HepG2 (cell line): ENCODE results near the gene SMYD2. TPM values are rescaled to one million over a fixed set of nuclear protein-coding genes. Genes with fewer than 3 reads are reported as not detected.

Experiments
- ATAC-seq: fragments of 200-7000 bp; cut with Tn5 transposase; 3 replicates; pipeline ENCODE4 v1.9.1; 2020; ENCODE audit warnings: mild to moderate bottlenecking, moderate library complexity
- BruUV-seq: library from RNA; stranded (reverse); fragments of 400-500 nt; replicated peaks from 2 replicates; lab custom pipeline; 2021; lab: Mats Ljungman, UMichigan
- CTCF ChIA-PET: fragments of 300-600 bp; formaldehyde crosslinking; extraction: SDS; loops from one replicate; lab custom pipeline; 2021; ENCODE audit warnings: low total read pairs, inconsistent platforms, low intra/inter-chr PET ratio; lab: Yijun Ruan, JAX
- POLR2A ChIA-PET: fragments of 350-600 bp; sonication (Branson Sonifier 250); formaldehyde crosslinking; loops from one replicate; lab custom pipeline; 2020; ENCODE audit warnings: antibody characterized with exemption, inconsistent platforms; lab: Yijun Ruan, JAX
- DNase-seq: peaks from one replicate; pipeline ENCODE4 v3.0.0-alpha.2; 2015; ENCODE audit warnings: low spot score
- FAIRE-seq: peaks from 3 replicates; lab custom pipeline; 2011; peaks lifted over from hg19 to GRCh38; lab: Jason Lieb, UNC
- H2AFZ ChIP-seq: one replicate; pipeline ENCODE4 v1.6.1; 2011; ENCODE audit warnings: low read length, inconsistent platforms
- H3K27ac ChIP-seq: fragments of 300-600 bp; 3 replicates; pipeline ENCODE4 v1.8.0; 2011; ENCODE audit warnings: mixed run types, mild to moderate bottlenecking, mixed read lengths, low read length, inconsistent platforms; ENCODE audit not compliant: insufficient read depth; ENCODE audit errors: extremely low read length
- H3K27me3 ChIP-seq, 2 experiments: fragments of 200-600 bp in 1 of 2; 2 replicates in 1 of 2; 3 replicates in 1 of 2; pipeline versions ENCODE4 v1.6.0 to v1.8.0; 2011; ENCODE audit warnings: low read length in 2 of 2, mild to moderate bottlenecking in 2 of 2, moderate library complexity in 2 of 2, inconsistent platforms in 1 of 2; ENCODE audit not compliant: insufficient read depth in 2 of 2, control insufficient read depth in 1 of 2
- H3K36me3 ChIP-seq, 2 experiments: fragments of 200-600 bp in 1 of 2; replicated peaks in 1 of 2; 2 replicates in 1 of 2; 3 replicates in 1 of 2; pipeline versions ENCODE4 v1.5.1 to v1.8.0; 2011; ENCODE audit warnings: low read length in 2 of 2, inconsistent platforms in 1 of 2; ENCODE audit not compliant: insufficient read depth in 2 of 2, control insufficient read depth in 1 of 2
- H3K4me1 ChIP-seq: 2 replicates; pipeline ENCODE4 v1.5.1; 2012; ENCODE audit warnings: low read length, inconsistent platforms; ENCODE audit not compliant: insufficient read depth
- H3K4me2 ChIP-seq: 2 replicates; pipeline ENCODE4 v1.6.0; 2011; ENCODE audit warnings: low read depth, low read length, inconsistent platforms
- H3K4me3 ChIP-seq, 3 experiments: fragments of 200-600 bp in 1 of 3; sonication (generic), shearing (Covaris generic) in 1 of 3; replicated peaks in 1 of 3; 2 replicates each; pipeline ENCODE4 v1.5.1; 2011 to 2016; ENCODE audit warnings: low read length in 3 of 3, inconsistent platforms in 2 of 3, low read depth in 2 of 3, mild to moderate bottlenecking in 2 of 3, control low read depth in 1 of 3, mixed read lengths in 1 of 3; ENCODE audit not compliant: insufficient read depth in 1 of 3
- H3K79me2 ChIP-seq: one replicate; pipeline ENCODE4 v1.6.1; 2011; ENCODE audit warnings: low read length, inconsistent platforms; ENCODE audit not compliant: insufficient read depth
- H3K9ac ChIP-seq: 2 replicates; pipeline ENCODE4 v1.6.0; 2011; ENCODE audit warnings: mild to moderate bottlenecking, low read depth, low read length, inconsistent platforms; ENCODE audit not compliant: insufficient read depth
- H3K9me3 ChIP-seq: 2 replicates; pipeline ENCODE4 v1.5.1; 2012; ENCODE audit warnings: mild to moderate bottlenecking, low read length
- H4K20me1 ChIP-seq: 2 replicates; pipeline ENCODE4 v1.6.0; 2011; ENCODE audit warnings: inconsistent platforms, mild to moderate bottlenecking, low read length, moderate library complexity; ENCODE audit not compliant: insufficient read depth
- CCDC6 ChIP-seq: sonication (generic); formaldehyde crosslinking; IDR thresholded peaks from 2 replicates; pipeline ENCODE4 v1.8.1; 2022; ENCODE audit warnings: mild to moderate bottlenecking, missing genetic modification reagents, moderate library complexity
- ERF ChIP-seq: IDR thresholded peaks from 2 replicates; pipeline ENCODE4 v1.6.1; 2018; ENCODE audit warnings: missing biosample characterization, missing genetic modification reagents
- NCOA1 ChIP-seq: sonication (generic); formaldehyde crosslinking; IDR thresholded peaks from 2 replicates; pipeline ENCODE4 v1.9.0; 2021; ENCODE audit warnings: missing genetic modification reagents
- PHF21A ChIP-seq: sonication (generic); formaldehyde crosslinking; IDR thresholded peaks from 2 replicates; pipeline ENCODE4 v1.5.0; 2020; ENCODE audit warnings: mild to moderate bottlenecking, missing genetic modification reagents
- RNF2 ChIP-seq: fragments of 450-650 bp; conservative IDR thresholded peaks from 2 replicates; pipeline ENCODE4 v1.6.1; 2016; ENCODE audit warnings: low read depth
- TBX3 ChIP-seq: fragments of 450-650 bp; IDR thresholded peaks from 2 replicates; pipeline ENCODE4 v1.6.1; 2017; ENCODE audit warnings: antibody characterized with exemption, mild to moderate bottlenecking, inconsistent platforms, borderline replicate concordance
- YEATS2 ChIP-seq: sonication (generic); formaldehyde crosslinking; IDR thresholded peaks from 2 replicates; pipeline ENCODE4 v1.4.0; 2020; ENCODE audit warnings: missing genetic modification reagents, borderline replicate concordance
- ZNF124 ChIP-seq: sonication (generic); formaldehyde crosslinking; IDR thresholded peaks from 2 replicates; pipeline ENCODE4 v1.4.0; 2020; ENCODE audit warnings: missing genetic modification reagents
- ZNF841 ChIP-seq: sonication (generic); formaldehyde crosslinking; IDR thresholded peaks from 2 replicates; pipeline ENCODE4 v1.8.1; 2023; ENCODE audit warnings: missing genetic modification reagents, borderline replicate concordance
- ZSCAN12 ChIP-seq: sonication (generic); formaldehyde crosslinking; IDR thresholded peaks from 2 replicates; pipeline ENCODE4 v1.9.0; 2021; ENCODE audit warnings: mild to moderate bottlenecking, missing genetic modification reagents
- in situ Hi-C: cut with HindIII; loops from 2 replicates; pipeline ENCODE4 v1.10.0; 2017; ENCODE audit warnings: low pct_unique_long_range_greater_than_20kb; ENCODE audit not compliant: extremely low pct_ligation_motif_present
- intact Hi-C: fragments of 100-400 bp; cut with micrococcal nuclease; formaldehyde crosslinking; loops from one replicate; pipeline ENCODE4 v1.10.0; 2022; ENCODE audit not compliant: unreplicated experiment
- polyA plus RNA-seq, 8 experiments: library from polyadenylated mRNA; depleted of rRNA in 3 of 8; stranded (reverse) in 7 of 8; unstranded in 1 of 8; fragments of >200 nt; fragmentation: Illumina TruSeq in 4 of 8; extraction: Trizol in 4 of 8; gene quantifications; 2 replicates each; pipeline versions ENCODE4 v1.2.1 to v1.2.3, GENCODE V29; 2011 to 2016; ENCODE audit warnings: low read depth in 4 of 8, missing spikeins in 1 of 8, mixed read lengths in 1 of 8; ENCODE audit not compliant: insufficient read depth in 1 of 8
- total RNA-seq, 5 experiments: library from RNA; depleted of rRNA; stranded (reverse); fragments of >200 nt; fragmentation: Illumina TruSeq; extraction: Trizol; gene quantifications; 2 replicates each; pipeline ENCODE4 v1.2.3, GENCODE V29; 2016; ENCODE audit warnings: low read depth in 1 of 5
- TF ChIP-seq, protein P1 (sequence below): sonication (generic); formaldehyde crosslinking; IDR thresholded peaks from 2 replicates; pipeline ENCODE4 v1.4.0; 2020; ENCODE audit warnings: mild to moderate bottlenecking, missing genetic modification reagents, borderline replicate concordance
- TF ChIP-seq, protein P2 (sequence below): sonication (generic); formaldehyde crosslinking; IDR thresholded peaks from 2 replicates; pipeline ENCODE4 v1.8.0; 2022; ENCODE audit warnings: missing genetic modification reagents, mild to moderate bottlenecking, moderate library complexity, borderline replicate concordance
- TF ChIP-seq, protein P3 (sequence below): sonication (generic); formaldehyde crosslinking; IDR thresholded peaks from 2 replicates; pipeline ENCODE4 v1.5.1; 2020; ENCODE audit warnings: missing genetic modification reagents, mild to moderate bottlenecking, borderline replicate concordance
- TF ChIP-seq, protein P4 (sequence below): sonication (generic); formaldehyde crosslinking; conservative IDR thresholded peaks from 2 replicates; pipeline ENCODE4 v1.4.0; 2020; ENCODE audit warnings: missing genetic modification reagents
- TF ChIP-seq, protein P5 (sequence below): sonication (generic); formaldehyde crosslinking; conservative IDR thresholded peaks from 2 replicates; pipeline ENCODE4 v1.8.0; 2022; ENCODE audit warnings: low read depth, missing genetic modification reagents

SMYD2 gene
- total and polyA plus RNA-seq, 2 of the 13 experiments (the other 11 are each of a cell fraction or from before 2014, with no cell fraction given), result 72.7 to 139 TPM

DNA sequence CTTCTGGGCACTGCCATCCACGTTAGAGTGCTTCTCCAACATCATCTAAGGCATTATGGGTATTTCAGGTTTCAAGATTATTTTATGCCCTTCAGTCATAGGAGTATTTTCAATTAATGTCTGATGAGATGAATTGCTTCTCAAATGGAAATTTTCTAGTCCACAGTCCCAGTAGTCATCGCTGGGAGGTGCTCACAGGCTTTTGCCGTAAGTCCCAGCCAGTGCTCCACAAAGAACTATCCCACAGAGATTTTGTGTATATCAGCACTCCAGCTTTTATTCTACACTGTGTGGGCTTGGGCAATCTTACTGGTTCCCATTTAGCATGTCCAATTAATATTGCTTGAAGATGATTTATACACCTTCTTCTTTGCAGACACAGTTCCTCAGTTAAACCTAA, 61.0 kb downstream of the SMYD2 start (continued):
- TF ChIP-seq, protein P1, sequence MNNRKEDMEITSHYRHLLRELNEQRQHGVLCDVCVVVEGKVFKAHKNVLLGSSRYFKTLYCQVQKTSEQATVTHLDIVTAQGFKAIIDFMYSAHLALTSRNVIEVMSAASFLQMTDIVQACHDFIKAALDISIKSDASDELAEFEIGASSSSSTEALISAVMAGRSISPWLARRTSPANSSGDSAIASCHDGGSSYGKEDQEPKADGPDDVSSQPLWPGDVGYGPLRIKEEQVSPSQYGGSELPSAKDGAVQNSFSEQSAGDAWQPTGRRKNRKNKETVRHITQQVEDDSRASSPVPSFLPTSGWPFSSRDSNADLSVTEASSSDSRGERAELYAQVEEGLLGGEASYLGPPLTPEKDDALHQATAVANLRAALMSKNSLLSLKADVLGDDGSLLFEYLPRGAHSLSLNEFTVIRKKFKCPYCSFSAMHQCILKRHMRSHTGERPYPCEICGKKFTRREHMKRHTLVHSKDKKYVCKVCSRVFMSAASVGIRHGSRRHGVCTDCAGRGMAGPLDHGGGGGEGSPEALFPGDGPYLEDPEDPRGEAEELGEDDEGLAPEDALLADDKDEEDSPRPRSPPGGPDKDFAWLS (CRISPR knock-in tag), result no peak
- no peak for TF ChIP-seq PHF21A (CRISPR knock-in tag)
- no peak for TF ChIP-seq ERF

DNA sequence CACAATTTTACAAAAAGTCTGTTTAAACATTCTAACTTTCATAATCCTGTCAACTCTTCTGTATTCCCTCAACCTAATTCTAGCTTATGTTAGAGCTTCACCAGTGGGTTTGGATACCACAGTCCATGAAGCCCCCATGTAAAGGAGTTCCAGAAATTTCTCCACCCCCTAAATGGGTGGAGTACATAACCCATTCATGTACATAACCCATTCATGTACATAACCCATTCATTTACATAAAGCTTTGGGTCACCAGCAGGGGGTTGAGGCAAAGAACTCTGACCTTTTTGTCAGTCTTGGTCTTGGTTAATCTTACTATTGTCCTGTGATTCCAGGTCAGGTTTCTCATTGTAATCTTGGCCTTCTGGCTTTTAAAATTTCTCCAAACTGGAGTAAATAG, 61.6 kb downstream of the SMYD2 start:
- intact Hi-C loops, result no loop called here
- Histone ChIP-seq H3K27me3 (no peaks in the 10 kb centered on the region), H2AFZ (no peak overlapping the region), H3K4me3 (no peak overlapping the region), H3K27ac (no peak overlapping the region), H3K9ac (no peak overlapping the region), H3K4me1 (no peaks in the 10 kb centered on the region; the same call in 1 of the 2 replicates), H3K4me2 (no peak overlapping the region), H3K9me3 (peaks cover 19% of the 10 kb centered on the region), H4K20me1 (no peaks in the 10 kb centered on the region), H3K79me2 (no peaks in the 10 kb centered on the region), H3K36me3 (peaks cover 0 to 13% of the 10 kb centered on the region in 2 experiments)
- FAIRE-seq (no peak), ATAC-seq (no peak), DNase-seq (no peak)
- ChIA-PET CTCF (no interaction called here), POLR2A (no interaction called here)
- in situ Hi-C loops, result no loop called here
- no TSS peak for BruUV-seq
- TF ChIP-seq RNF2, result no peak
- TF ChIP-seq TBX3, result no peak
- no peak for TF ChIP-seq ZNF841 (CRISPR knock-in tag)
- TF ChIP-seq NCOA1 (CRISPR knock-in tag), result no peak
- TF ChIP-seq, protein P2, sequence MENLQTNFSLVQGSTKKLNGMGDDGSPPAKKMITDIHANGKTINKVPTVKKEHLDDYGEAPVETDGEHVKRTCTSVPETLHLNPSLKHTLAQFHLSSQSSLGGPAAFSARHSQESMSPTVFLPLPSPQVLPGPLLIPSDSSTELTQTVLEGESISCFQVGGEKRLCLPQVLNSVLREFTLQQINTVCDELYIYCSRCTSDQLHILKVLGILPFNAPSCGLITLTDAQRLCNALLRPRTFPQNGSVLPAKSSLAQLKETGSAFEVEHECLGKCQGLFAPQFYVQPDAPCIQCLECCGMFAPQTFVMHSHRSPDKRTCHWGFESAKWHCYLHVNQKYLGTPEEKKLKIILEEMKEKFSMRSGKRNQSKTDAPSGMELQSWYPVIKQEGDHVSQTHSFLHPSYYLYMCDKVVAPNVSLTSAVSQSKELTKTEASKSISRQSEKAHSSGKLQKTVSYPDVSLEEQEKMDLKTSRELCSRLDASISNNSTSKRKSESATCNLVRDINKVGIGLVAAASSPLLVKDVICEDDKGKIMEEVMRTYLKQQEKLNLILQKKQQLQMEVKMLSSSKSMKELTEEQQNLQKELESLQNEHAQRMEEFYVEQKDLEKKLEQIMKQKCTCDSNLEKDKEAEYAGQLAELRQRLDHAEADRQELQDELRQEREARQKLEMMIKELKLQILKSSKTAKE (CRISPR knock-in tag), result no peak
- no peak for TF ChIP-seq YEATS2 (CRISPR knock-in tag)
- TF ChIP-seq, protein P3, sequence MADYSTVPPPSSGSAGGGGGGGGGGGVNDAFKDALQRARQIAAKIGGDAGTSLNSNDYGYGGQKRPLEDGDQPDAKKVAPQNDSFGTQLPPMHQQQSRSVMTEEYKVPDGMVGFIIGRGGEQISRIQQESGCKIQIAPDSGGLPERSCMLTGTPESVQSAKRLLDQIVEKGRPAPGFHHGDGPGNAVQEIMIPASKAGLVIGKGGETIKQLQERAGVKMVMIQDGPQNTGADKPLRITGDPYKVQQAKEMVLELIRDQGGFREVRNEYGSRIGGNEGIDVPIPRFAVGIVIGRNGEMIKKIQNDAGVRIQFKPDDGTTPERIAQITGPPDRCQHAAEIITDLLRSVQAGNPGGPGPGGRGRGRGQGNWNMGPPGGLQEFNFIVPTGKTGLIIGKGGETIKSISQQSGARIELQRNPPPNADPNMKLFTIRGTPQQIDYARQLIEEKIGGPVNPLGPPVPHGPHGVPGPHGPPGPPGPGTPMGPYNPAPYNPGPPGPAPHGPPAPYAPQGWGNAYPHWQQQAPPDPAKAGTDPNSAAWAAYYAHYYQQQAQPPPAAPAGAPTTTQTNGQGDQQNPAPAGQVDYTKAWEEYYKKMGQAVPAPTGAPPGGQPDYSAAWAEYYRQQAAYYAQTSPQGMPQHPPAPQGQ (CRISPR knock-in tag), result no peak
- no peak for TF ChIP-seq ZSCAN12
- TF ChIP-seq, protein P4, sequence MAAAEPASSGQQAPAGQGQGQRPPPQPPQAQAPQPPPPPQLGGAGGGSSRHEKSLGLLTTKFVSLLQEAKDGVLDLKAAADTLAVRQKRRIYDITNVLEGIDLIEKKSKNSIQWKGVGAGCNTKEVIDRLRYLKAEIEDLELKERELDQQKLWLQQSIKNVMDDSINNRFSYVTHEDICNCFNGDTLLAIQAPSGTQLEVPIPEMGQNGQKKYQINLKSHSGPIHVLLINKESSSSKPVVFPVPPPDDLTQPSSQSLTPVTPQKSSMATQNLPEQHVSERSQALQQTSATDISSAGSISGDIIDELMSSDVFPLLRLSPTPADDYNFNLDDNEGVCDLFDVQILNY, result no peak
- TF ChIP-seq CCDC6, result no peak
- TF ChIP-seq ZNF124 (CRISPR knock-in tag), result no peak
- TF ChIP-seq, protein P5, sequence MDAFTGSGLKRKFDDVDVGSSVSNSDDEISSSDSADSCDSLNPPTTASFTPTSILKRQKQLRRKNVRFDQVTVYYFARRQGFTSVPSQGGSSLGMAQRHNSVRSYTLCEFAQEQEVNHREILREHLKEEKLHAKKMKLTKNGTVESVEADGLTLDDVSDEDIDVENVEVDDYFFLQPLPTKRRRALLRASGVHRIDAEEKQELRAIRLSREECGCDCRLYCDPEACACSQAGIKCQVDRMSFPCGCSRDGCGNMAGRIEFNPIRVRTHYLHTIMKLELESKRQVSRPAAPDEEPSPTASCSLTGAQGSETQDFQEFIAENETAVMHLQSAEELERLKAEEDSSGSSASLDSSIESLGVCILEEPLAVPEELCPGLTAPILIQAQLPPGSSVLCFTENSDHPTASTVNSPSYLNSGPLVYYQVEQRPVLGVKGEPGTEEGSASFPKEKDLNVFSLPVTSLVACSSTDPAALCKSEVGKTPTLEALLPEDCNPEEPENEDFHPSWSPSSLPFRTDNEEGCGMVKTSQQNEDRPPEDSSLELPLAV (CRISPR knock-in tag), result no peak
